ENCODE data around the gene SFXN2.

GRCh38 chr10:102743078-102743587 is 28.7 kb downstream of the SFXN2 start:
- no peak for TF ChIP-seq CTCF (IDR thresholded peaks at IDR 0.05; ENCODE audit: insufficient read depth, low read depth, low read length)
- TF ChIP-seq EZH2 (IDR thresholded peaks at IDR 0.05; ENCODE audit: insufficient read depth, low read length): no peak
